ENCODE measurements around the gene UBE2K.
"Not testable (repeated sequence)": the region's sequence is repeated elsewhere in the genome, so short reads cannot be mapped to it uniquely, and the experiment has no call there.

- not testable (repeated sequence) for TF ChIP-seq POLR2A (IDR thresholded peaks at IDR 0.05)
- TF ChIP-seq, protein P1, sequence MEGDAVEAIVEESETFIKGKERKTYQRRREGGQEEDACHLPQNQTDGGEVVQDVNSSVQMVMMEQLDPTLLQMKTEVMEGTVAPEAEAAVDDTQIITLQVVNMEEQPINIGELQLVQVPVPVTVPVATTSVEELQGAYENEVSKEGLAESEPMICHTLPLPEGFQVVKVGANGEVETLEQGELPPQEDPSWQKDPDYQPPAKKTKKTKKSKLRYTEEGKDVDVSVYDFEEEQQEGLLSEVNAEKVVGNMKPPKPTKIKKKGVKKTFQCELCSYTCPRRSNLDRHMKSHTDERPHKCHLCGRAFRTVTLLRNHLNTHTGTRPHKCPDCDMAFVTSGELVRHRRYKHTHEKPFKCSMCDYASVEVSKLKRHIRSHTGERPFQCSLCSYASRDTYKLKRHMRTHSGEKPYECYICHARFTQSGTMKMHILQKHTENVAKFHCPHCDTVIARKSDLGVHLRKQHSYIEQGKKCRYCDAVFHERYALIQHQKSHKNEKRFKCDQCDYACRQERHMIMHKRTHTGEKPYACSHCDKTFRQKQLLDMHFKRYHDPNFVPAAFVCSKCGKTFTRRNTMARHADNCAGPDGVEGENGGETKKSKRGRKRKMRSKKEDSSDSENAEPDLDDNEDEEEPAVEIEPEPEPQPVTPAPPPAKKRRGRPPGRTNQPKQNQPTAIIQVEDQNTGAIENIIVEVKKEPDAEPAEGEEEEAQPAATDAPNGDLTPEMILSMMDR (IDR thresholded peaks at IDR 0.05 in 4 of 5, conservative IDR thresholded peaks at IDR 0.05 in 1 of 5): not testable (repeated sequence)
Observed at GRCh38 chr4:39781988-39782387, 84.1 kb downstream of the UBE2K start.
